Right hindlimb (tissue), 1 donor: ENCODE results near the gene P2RY6.
"Not testable (repeated sequence)": the region's sequence is repeated elsewhere in the genome, so short reads cannot be mapped to it uniquely, and the experiment has no call there.

Experiments
- DNase-seq: peaks from one replicate; pipeline ENCODE4 v3.0.0-alpha.2; 2018

P2RY6 gene

GRCh38 chr11:73262851-73263495 is 9.2 kb upstream of the P2RY6 start:
- DNase-seq = no peak

GRCh38 chr11:73263640-73264039 is 8.5 kb upstream of the P2RY6 start:
- DNase-seq = no peak

- no peak for DNase-seq
Measured at GRCh38 chr11:73265278-73265810, 6.8 kb upstream of the P2RY6 start.

GRCh38 chr11:73265853-73266645 is 6.1 kb upstream of the P2RY6 start:
- peak; percentile 17 for DNase-seq

DNA sequence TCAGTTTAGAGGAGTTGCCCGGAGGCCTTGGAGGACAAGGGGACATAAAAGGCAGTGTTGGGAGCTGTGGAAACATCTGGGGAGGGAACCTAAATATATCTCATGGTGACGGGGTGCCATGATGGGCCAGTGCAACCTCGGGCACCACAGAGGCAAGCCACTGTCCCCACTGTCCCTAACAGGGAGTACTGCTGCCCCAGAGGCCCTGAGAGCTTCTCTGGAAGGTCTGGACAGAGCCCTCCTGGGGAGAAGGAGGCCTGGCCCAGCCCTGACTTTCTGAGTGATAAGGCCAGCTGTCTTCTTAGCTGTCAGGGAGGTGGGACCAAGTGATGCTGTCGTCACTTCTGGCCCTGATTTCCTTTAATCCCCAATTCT is 5.5 kb upstream of the P2RY6 start:
- DNase-seq = peak; percentile 15

- DNase-seq = no peak
Measured at GRCh38 chr11:73267122-73267846, 4.9 kb upstream of the P2RY6 start.

DNA sequence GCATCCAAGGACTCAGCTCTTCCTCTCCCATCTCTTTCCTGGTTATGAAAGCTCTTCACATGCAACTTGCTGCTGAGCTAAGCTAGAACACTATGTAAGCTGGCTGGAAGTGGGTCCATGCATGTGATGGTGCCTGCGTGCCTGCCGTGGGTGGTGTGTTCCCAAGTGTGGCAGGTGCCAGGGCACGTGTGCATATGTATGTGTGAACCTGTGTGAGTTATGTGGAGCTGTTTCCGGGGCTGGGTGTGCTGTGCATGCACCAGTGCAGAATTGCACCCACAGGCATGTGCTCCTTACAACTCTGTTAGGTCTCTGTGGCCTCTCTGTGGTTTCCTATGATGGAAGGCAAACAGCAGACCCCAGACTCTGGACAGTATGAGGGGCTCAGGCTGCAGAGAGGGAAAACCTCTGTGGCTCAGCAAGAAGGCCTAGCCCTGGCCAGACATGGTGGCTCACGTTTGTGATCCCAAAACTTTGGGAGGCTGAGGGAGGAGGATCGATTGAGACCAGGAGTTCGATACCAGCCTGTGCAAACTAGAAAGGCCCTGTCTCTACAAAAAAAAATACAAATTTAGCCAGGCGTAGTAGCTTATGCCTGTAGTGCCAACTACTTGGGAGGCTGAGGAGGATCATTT is 4.1 kb upstream of the P2RY6 start:
- DNase-seq = no peak

DNA sequence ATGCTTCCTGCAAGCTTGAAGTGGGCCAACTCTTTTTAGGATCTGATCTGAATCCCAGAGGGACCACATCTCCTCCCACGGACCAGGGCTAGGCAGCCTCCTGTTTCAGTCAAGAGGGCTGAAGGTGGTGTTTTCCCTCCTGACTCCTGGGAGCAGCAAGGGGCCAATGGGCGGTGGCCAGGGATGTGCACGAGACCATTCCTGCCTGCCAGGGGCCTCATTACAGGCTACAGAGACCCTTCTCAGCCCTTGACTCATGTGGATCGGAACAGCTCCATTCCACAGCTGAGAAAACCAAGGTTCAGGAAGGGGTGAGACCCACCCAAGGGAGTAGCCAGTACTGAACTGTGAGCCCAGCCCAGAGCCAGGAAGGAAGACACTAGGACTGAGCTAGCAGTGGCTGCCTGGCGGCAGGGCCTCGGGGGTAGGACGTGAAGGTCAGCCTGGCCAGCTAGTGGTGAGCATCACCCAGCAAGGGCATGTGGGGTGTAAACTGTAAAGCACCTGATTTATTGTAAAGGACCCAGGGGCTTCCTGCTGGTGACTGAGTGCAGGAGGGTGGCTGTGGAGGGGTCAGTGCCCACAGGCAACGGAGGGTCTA is 3.4 kb upstream of the P2RY6 start:
- no peak for DNase-seq

- DNase-seq = peak; percentile 9
Measured at GRCh38 chr11:73269459-73270015, 2.6 kb upstream of the P2RY6 start.

- DNase-seq = peak; percentile 11
Measured at GRCh38 chr11:73270016-73270854, 1.9 kb upstream of the P2RY6 start.

- peak; percentile 4 for DNase-seq
Measured at GRCh38 chr11:73270855-73271477, 1.2 kb upstream of the P2RY6 start.

GRCh38 chr11:73271478-73271865 is 666 bp upstream of the P2RY6 start:
- DNase-seq = peak; percentile 4

DNA sequence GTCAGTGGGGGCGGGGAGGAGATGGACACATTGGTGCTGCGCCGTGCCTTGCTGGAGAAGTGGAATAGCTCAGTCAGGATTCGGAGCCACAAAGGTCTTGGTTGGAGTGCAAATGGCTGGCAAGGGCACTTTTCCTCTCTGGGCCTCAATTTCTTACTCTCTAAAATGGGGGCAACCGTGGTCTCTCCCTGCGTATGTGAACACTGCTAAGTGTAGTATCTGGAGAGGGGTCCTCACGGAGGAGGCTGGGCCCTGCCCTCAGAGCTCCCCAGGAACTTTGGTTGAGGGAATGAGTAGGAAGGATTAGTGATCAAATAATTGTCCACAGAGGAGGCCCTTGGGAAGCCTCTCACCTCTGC is 521 bp downstream of the P2RY6 start:
- no peak for DNase-seq

DNA sequence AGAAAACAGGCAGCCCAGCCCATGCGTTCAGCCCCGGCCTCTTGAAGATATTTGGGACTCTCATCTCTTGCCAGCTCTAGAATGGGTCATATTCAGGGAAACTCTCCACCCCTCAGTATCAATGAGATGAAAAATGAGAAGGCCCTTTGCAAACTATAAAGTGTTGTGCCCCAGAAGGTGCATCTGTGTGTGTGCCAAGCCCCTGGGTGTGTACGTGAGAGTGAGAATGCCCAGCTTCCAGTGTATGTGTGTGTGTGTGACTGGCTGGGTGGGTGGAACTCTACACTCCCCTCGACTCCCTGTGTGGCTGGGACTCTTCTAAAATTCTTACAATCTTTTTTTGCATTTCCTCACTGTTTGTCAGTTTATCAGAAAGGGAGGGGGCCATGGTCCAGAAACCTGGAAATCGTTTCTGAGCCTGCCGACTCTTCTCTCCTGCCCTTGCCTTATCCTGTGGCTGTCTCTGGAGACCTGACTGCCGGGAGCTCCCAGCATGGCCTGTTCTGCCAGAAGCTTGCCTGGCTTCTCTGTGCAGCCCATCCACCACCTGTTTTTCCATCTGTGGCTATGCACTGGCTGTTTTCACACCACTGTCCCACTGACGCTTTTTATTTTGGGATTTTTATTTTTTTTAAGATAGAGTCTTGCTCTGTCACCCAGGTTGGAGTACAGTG is 1.2 kb downstream of the P2RY6 start:
- DNase-seq = peak; percentile 22

DNA sequence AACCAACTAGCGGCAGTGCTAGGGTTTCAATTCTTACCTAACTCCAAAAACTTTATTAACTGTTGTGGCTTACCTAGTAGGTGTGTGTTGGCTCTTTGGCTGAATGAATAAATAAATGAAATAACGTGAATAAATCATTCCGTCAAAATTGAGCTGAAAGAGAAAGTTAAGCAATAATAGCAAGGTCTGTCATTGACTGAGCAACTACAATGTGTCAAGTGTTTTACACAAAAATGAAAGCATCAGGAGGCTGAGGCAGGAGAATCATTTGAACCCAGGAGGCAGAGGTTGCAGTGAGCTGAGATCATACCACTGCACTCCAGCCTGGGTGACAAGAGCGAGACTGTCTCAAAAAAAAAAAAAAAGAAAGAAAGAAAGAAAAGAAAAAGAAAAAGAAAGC is 2.1 kb downstream of the P2RY6 start:
- DNase-seq = not testable (repeated sequence)

GRCh38 chr11:73274722-73275380 is 2.7 kb downstream of the P2RY6 start:
- DNase-seq = peak; percentile 20

DNA sequence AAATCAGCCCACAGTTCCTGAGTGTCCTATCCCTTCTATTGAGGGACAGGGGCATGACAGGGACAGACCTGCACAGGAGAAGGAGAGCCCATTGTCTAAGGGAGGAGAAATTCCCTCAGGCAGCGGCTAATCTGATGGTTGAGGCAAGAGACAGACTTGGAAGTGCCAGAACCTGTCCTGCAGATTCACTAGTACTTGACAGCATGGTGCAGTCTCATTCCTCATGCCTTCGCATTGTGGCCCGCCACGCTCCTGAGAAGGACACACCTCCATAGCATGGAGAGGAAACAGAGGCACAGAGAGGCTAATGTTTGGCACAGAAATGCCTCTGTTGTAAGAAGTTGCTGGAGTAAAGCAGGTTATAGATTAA is 3.2 kb downstream of the P2RY6 start:
- DNase-seq = peak; percentile 8

- DNase-seq = peak; percentile 4
Measured at GRCh38 chr11:73277467-73277866, 5.3 kb downstream of the P2RY6 start.

GRCh38 chr11:73280626-73281025 is 8.5 kb downstream of the P2RY6 start:
- DNase-seq = no peak

DNA sequence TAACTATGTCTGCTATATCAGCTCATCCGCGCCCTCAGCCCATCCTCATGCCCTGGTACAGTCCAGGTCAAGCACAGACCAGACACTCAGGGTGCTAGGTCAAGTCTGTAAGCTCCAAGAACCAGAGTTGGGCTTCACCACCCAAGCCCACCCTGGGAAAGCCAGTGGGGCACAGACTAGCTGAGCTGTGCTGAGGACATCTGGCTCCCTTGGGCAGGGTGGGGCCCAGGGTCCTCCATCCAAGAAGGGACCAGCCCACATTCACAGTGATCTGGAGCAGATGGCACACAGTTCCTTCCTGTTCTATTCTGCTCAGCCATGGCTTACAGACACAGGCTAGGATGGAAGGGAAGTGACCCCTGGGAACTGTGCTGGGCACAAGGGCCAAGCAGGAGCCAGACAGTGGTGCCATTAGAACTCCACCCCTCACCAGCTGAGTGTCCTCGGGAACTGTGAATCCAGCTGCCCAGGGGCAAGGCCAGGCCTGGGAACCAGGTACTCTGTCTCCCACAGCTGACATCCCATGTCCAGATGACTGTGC is 9.1 kb downstream of the P2RY6 start:
- no peak for DNase-seq
